ENCODE data around the gene RBP5.

The RBP5 gene

GRCh38 chr12:7110661-7111060 lies 18.0 kb downstream of the RBP5 start:
- no peak for TF ChIP-seq ZNF529 (tag by site-specific recombination; IDR thresholded peaks at IDR 0.05; ENCODE audit: insufficient replicate concordance)
- TF ChIP-seq ZNF707 (tag by site-specific recombination; IDR thresholded peaks at IDR 0.05) = no peak
- no peak for TF ChIP-seq ZNF777 (tag by site-specific recombination; IDR thresholded peaks at IDR 0.05; ENCODE audit: borderline replicate concordance)
- no peak for TF ChIP-seq ZNF335 (tag by site-specific recombination; conservative IDR thresholded peaks at IDR 0.05)
- no peak for TF ChIP-seq ZNF221 (tag by site-specific recombination; IDR thresholded peaks at IDR 0.05; ENCODE audit: borderline replicate concordance)
- no peak for TF ChIP-seq ZNF610 (tag by site-specific recombination; IDR thresholded peaks at IDR 0.05; ENCODE audit: borderline replicate concordance)
- no peak for TF ChIP-seq ZBTB8A (tag by site-specific recombination; IDR thresholded peaks at IDR 0.05)
- TF ChIP-seq ZNF239 (tag by site-specific recombination; IDR thresholded peaks at IDR 0.05) = no peak
- no peak for TF ChIP-seq ZIC2 (tag by site-specific recombination; IDR thresholded peaks at IDR 0.05)
- TF ChIP-seq ZNF776 (tag by site-specific recombination; IDR thresholded peaks at IDR 0.05; ENCODE audit: borderline replicate concordance) = no peak
- no peak for TF ChIP-seq ZNF600 (tag by site-specific recombination; IDR thresholded peaks at IDR 0.05)
- TF ChIP-seq HOXC10 (CRISPR knock-in tag; IDR thresholded peaks at IDR 0.05) = no peak
- no peak for TF ChIP-seq ZNF416 (tag by site-specific recombination; IDR thresholded peaks at IDR 0.05)
- TF ChIP-seq ZNF292 (tag by site-specific recombination; IDR thresholded peaks at IDR 0.05; ENCODE audit: borderline replicate concordance, low read depth) = no peak
- ChIA-PET POLR2A (interaction anchor here (1.2 to 2.2 kb wide), 2 partner anchors 166 to 243 kb away, joined by 3 to 9 read pairs; partner anchors contain the start of genes C12orf57, RNU7-1 and TPI1), CTCF (interaction anchor here (0.6 to 4.3 kb wide), 15 partner anchors 10 to 496 kb away, joined by 3 to 46 read pairs (median 6); partner anchors contain the start of genes C12orf57, C1R, RNU7-1 and SPSB2)
- peaks cover 0 to 5% of the 10 kb centered on the region in 2 experiments; a peak in 1 of 3 replicates for H3K36me3 ChIP-seq (ENCODE audit: control insufficient read depth in 2 of 2, insufficient read depth in 1 of 2, low read length in 2 of 2)
- H3K4me3 ChIP-seq (ENCODE audit: low read depth, low read length) = no peak overlapping the region
- no peaks in the 10 kb centered on the region for H3K9me3 ChIP-seq (ENCODE audit: control insufficient read depth, insufficient read depth, low read depth, low read length)
- no peak overlapping the region for H3K27ac ChIP-seq (ENCODE audit: extremely low read depth, low read depth, low read length)
- no peaks in the 10 kb centered on the region for H3K4me1 ChIP-seq (ENCODE audit: control insufficient read depth, insufficient read depth, low read length)

- Histone ChIP-seq H3K27ac (ENCODE audit: extremely low read depth, low read depth, low read length) (no peak overlapping the region), H3K9me3 (ENCODE audit: control insufficient read depth, insufficient read depth, low read depth, low read length) (no peaks in the 10 kb centered on the region), H3K4me3 (ENCODE audit: low read depth, low read length) (no peak overlapping the region), H3K36me3 (ENCODE audit: control insufficient read depth in 2 of 2, insufficient read depth in 1 of 2, low read length in 2 of 2) (peaks cover 0 to 5% of the 10 kb centered on the region in 2 experiments; a peak in 1 of 3 replicates), H3K4me1 (ENCODE audit: control insufficient read depth, insufficient read depth, low read length) (no peaks in the 10 kb centered on the region)
- TF ChIP-seq WT1 (tag by site-specific recombination; IDR thresholded peaks at IDR 0.05) (no peak), ZBTB44 (tag by site-specific recombination; IDR thresholded peaks at IDR 0.05) (no peak), ZNF580 (tag by site-specific recombination; IDR thresholded peaks at IDR 0.05) (no peak), ZNF112 (tag by site-specific recombination; IDR thresholded peaks at IDR 0.05) (no peak), CTCF (tag by site-specific recombination; IDR thresholded peaks at IDR 0.05) (no peak), GFI1B (tag by site-specific recombination; IDR thresholded peaks at IDR 0.05) (no peak), ZNF280D (tag by site-specific recombination; IDR thresholded peaks at IDR 0.05) (no peak), ZNF335 (tag by site-specific recombination; conservative IDR thresholded peaks at IDR 0.05) (no peak), ZNF510 (tag by site-specific recombination; IDR thresholded peaks at IDR 0.05; ENCODE audit: insufficient replicate concordance) (no peak), ZSCAN5A (tag by site-specific recombination; IDR thresholded peaks at IDR 0.05) (no peak), REPIN1 (tag by site-specific recombination; IDR thresholded peaks at IDR 0.05; ENCODE audit: low read depth) (no peak), ZNF394 (tag by site-specific recombination; IDR thresholded peaks at IDR 0.05; ENCODE audit: borderline replicate concordance) (no peak), ZBTB21 (tag by site-specific recombination; IDR thresholded peaks at IDR 0.05) (no peak), ZNF324 (tag by site-specific recombination; IDR thresholded peaks at IDR 0.05) (no peak)
- POLR2A ChIA-PET = interaction anchor here (0.8 to 3.2 kb wide), 2 partner anchors 164 to 166 kb away, joined by 4 to 20 read pairs; partner anchors contain the start of genes C12orf57 and RNU7-1
- CTCF ChIA-PET = interaction anchor here (0.5 to 4.3 kb wide), 17 partner anchors 16 to 621 kb away, joined by 3 to 24 read pairs (median 4); partner anchors contain the start of genes C12orf57, C1R, LPCAT3 and RNU7-1
Observed at GRCh38 chr12:7109572-7109920, 19.1 kb downstream of the RBP5 start.
